ENCODE results near the gene MCU. TPM values are rescaled to one million over a fixed set of nuclear protein-coding genes. Genes with fewer than 3 reads are reported as not detected.

Gene MCU
- total and polyA plus RNA-seq, 12 donors = 9.0 to 19.0 (median 14.7) TPM

DNA sequence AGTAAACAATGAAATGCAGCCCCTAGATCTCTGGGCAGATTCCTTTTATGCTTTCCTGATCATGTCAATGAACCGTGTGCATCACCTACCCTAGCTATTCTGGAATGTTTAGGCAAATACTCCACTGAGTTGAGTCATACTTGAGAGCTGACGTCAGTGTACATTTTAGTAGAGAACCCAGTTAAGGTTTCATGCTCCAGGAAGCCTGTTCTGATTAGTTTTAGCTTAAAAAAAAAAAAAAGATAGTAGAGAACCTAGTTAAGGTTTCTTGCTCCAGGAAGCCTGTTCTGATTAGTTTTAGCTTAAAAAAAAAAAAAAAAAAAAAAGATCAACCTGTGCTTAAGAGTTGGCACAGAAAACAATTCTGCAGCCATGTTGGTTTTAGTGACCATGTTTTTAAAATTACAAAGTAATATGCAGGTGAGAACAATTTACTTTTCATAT lies 3.7 kb upstream of the MCU start:
- Histone ChIP-seq H3K36me3 (no peaks in the 10 kb centered on the region), H3K4me1 (peaks cover 0 to 12% (median 6%) of the 10 kb centered on the region in 9 donors), H3K4me3 (no peak overlapping the region), H3K9me3 (no peaks in the 10 kb centered on the region), H3K27ac (no peak overlapping the region), H3K27me3 (no peaks in the 10 kb centered on the region)
- ATAC-seq (no peak), DNase-seq (no peak)
- intact Hi-C loops (cut with DNase I) = no loop called here
- 37 to 52% methylated on average over 2 of the region's 2 CpGs for WGBS, 2 donors
- TF ChIP-seq, protein P1, sequence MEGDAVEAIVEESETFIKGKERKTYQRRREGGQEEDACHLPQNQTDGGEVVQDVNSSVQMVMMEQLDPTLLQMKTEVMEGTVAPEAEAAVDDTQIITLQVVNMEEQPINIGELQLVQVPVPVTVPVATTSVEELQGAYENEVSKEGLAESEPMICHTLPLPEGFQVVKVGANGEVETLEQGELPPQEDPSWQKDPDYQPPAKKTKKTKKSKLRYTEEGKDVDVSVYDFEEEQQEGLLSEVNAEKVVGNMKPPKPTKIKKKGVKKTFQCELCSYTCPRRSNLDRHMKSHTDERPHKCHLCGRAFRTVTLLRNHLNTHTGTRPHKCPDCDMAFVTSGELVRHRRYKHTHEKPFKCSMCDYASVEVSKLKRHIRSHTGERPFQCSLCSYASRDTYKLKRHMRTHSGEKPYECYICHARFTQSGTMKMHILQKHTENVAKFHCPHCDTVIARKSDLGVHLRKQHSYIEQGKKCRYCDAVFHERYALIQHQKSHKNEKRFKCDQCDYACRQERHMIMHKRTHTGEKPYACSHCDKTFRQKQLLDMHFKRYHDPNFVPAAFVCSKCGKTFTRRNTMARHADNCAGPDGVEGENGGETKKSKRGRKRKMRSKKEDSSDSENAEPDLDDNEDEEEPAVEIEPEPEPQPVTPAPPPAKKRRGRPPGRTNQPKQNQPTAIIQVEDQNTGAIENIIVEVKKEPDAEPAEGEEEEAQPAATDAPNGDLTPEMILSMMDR (IDR thresholded peaks at IDR 0.05) = no peak

DNA sequence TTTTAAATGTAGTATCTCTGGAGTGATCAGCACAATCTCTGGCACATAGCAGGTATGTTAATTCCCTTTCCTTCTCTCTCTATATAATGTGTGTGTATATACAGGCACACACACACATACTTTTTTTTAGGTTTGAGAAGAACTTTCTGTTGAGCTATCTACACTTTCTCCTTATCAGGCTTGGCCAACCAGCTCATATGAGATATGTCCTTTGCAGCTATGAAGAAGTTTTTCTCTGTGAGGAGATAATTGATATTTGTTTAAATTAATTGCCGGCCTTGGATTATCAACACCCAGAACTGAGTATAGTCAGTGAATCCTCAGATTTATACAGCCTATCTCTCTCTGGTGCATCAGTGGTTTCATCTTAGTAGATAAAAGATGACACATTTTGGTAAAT lies 2.3 kb upstream of the MCU start:
- 92 to 95% methylated on average over 1 of the region's 1 CpG for WGBS, 2 donors
- Histone ChIP-seq H3K27ac (no peak overlapping the region), H3K9me3 (no peaks in the 10 kb centered on the region), H3K4me3 (no peak overlapping the region), H3K36me3 (no peaks in the 10 kb centered on the region), H3K27me3 (no peaks in the 10 kb centered on the region), H3K4me1 (peaks cover 0 to 26% (median 21%) of the 10 kb centered on the region in 9 donors)
- DNase-seq (no peak), ATAC-seq (no peak)
- intact Hi-C loops (cut with DNase I) = loop anchor here in 6 of 10 donors (5.0 to 10.0 kb wide), 5 partner anchors 48 to 327 kb away; partner anchors contain the start of gene MICU1 (in 2 of the 6)
- TF ChIP-seq, protein P1 (IDR thresholded peaks at IDR 0.05) = no peak

DNA sequence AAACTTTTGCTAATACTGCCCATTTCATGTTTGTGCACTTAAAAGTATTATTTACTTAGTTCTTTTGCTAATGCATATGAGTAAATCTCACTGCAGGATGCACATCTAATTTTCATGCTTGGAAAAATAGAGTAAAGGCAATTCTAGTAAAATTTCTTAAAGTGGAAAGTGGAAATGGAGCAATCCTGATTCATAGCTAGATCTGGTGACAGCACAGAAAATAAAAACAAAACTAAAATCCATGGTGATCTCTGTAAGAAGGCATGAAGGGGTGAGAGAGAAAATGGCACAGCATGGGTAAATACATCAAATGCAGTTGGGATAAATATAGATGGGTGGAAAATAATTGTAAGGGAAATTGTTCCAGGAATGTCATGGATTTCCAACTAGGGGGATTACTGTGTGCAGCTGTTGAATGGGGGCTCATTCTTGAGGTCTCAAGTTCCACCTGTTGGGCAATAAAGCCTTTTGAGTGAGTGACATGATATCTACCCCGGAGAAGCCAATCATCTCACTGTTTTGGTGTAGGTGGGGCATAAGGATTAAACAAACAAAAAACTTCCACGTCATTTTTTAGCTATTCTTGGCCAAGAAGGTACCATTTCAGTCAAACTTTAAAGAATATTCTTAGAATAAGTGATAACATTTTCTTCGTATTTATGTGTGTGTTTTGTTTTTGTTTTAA lies 1.7 kb upstream of the MCU start:
- DNase-seq (no peak), ATAC-seq (no peak)
- Histone ChIP-seq H3K4me3 (no peak overlapping the region), H3K27ac (no peak overlapping the region), H3K4me1 (peaks cover 0 to 31% (median 26%) of the 10 kb centered on the region in 9 donors), H3K27me3 (no peaks in the 10 kb centered on the region), H3K36me3 (no peaks in the 10 kb centered on the region), H3K9me3 (no peaks in the 10 kb centered on the region)
- 53% methylated on average over 3 of the region's 3 CpGs for WGBS, 2 donors
- TF ChIP-seq, protein P1 (IDR thresholded peaks at IDR 0.05) = no peak
- intact Hi-C loops (cut with DNase I) = loop anchor here in 6 of 10 donors (5.0 to 10.0 kb wide), 5 partner anchors 47 to 328 kb away; partner anchors contain the start of gene MICU1 (in 2 of the 6)

DNA sequence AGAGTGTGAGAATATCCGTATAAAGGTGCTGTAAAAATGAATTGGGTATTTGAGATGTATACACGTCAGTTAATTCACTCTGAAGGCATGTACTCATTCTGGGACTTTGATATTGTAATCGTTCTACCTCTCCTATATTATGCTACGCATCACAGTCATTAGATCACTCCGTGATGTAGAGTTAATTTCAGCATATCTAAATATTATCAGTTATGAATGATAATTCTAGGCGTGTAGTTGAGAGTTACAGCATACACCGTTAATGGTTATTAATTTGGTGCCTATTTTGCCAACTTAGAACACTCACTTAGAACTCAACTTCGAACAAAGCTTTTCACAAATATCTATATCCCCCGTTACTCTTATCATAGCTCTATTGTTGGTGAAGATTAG lies 477 bp upstream of the MCU start:
- TF ChIP-seq, protein P1 (IDR thresholded peaks at IDR 0.05) = no peak
- no peak for DNase-seq
- ATAC-seq = no peak
- Histone ChIP-seq H3K9me3 (no peaks in the 10 kb centered on the region), H3K4me1 (peaks cover 0 to 39% (median 27%) of the 10 kb centered on the region in 9 donors), H3K36me3 (no peaks in the 10 kb centered on the region), H3K4me3 (peak overlapping the region in 9 of 10 donors; percentile 73 to 91 (median 86)), H3K27ac (peak overlapping the region in 8 of 10 donors; percentile 87 to 99 (median 94)), H3K27me3 (no peaks in the 10 kb centered on the region)
- 38 to 42% methylated on average over 9 of the region's 9 CpGs for WGBS, 2 donors
- intact Hi-C loops (cut with DNase I) = loop anchor here in 6 of 10 donors (5.0 to 10.0 kb wide), 5 partner anchors 46 to 329 kb away; partner anchors contain the start of gene MICU1 (in 2 of the 6)
